ENCODE measurements around the gene GPC5. TPM values are rescaled to one million over a fixed set of nuclear protein-coding genes. Genes with fewer than 3 reads are reported as not detected.

GPC5 gene
- polyA plus RNA-seq, 2 donors = not detected

DNA sequence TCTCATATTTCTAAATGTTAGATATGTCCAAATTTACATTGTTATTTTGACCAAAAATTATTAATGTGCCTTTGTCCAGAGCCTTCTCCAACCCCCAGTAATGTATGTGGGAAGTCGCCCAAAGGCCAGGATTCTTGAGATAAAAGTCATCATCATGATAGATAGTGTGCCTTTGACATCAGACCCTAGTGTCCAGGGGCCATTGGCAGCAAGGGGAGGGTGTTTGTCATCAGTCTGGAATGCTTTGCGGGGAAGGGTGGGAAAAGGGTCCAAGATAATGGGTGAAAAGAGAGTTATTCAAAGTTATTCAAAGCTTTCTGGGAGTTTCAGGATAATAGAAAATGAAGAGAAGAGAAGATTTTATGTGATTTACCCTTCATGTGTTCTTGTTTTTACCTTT, 918.6 kb downstream of the GPC5 start:
- Histone ChIP-seq H3K4me1 (ENCODE audit: control insufficient read depth in 2 of 2, insufficient read depth in 2 of 2, low read length in 1 of 2) (no peaks in the 10 kb centered on the region), H3K4me3 (ENCODE audit: low read depth in 1 of 2, low read length in 2 of 2) (no peak overlapping the region), H3K27ac (ENCODE audit: low read depth in 2 of 2, low read length in 1 of 2) (no peak overlapping the region), H3K36me3 (ENCODE audit: control insufficient read depth in 2 of 2, insufficient read depth in 2 of 2, low read length in 1 of 2) (no peaks in the 10 kb centered on the region), H3K27me3 (ENCODE audit: control insufficient read depth in 1 of 2, insufficient read depth in 2 of 2, low read length in 2 of 2) (no peaks in the 10 kb centered on the region), H3K9me3 (ENCODE audit: control insufficient read depth in 2 of 2, insufficient read depth in 1 of 2, low read depth in 1 of 2, low read length in 1 of 2) (no peaks in the 10 kb centered on the region)
- WGBS, 2 donors = 59 to 69% methylated on average over 2 of the region's 2 CpGs

DNA sequence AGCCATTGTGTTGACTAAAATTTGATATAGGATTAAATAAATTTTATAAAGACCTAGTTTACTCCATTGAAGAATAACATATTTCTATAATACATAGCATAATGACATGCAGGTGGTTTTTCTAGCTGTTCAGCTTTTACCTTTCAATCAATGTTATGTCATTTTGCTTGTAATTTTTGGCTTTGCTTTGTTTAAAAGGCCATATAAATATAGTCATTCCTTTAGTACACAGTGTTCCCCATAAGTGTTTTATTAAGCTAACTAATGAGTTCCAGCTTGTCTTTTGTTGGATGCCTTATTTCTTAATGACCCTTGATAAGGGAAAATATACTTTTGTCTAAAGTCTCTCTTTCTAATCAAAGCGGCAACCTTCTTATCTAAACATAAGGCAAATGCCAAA, 921.9 kb downstream of the GPC5 start:
- no peaks in the 10 kb centered on the region for H3K27me3 ChIP-seq (ENCODE audit: control insufficient read depth in 1 of 2, insufficient read depth in 2 of 2, low read length in 2 of 2)
- H3K4me1 ChIP-seq (ENCODE audit: control insufficient read depth in 2 of 2, insufficient read depth in 2 of 2, low read length in 1 of 2) = no peaks in the 10 kb centered on the region
- H3K27ac ChIP-seq (ENCODE audit: low read depth in 2 of 2, low read length in 1 of 2) = no peak overlapping the region
- no peaks in the 10 kb centered on the region for H3K36me3 ChIP-seq (ENCODE audit: control insufficient read depth in 2 of 2, insufficient read depth in 2 of 2, low read length in 1 of 2)
- no peak overlapping the region for H3K4me3 ChIP-seq (ENCODE audit: low read depth in 1 of 2, low read length in 2 of 2)
- H3K9me3 ChIP-seq (ENCODE audit: control insufficient read depth in 2 of 2, insufficient read depth in 1 of 2, low read depth in 1 of 2, low read length in 1 of 2) = no peaks in the 10 kb centered on the region
- 38 to 52% methylated on average over 1 of the region's 1 CpG for WGBS, 2 donors

DNA sequence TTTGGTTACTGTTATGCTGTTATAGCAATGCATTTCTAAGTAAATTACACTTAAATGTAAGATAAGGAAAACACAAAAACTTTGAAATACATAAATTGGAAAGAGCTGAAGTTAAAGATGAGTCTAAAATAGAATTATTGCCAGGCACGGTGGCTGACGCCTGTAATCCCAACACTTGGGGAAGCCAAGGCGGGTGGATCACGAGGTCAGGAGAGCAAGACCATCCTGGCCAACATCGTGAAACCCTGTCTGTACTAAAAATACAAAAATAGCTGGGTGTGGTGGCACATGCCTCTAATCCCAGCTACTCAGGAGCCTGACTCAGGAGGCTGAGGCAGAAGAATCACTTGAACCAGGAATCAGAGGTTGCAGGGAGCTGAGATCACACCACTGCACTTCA, 922.8 kb downstream of the GPC5 start:
- Histone ChIP-seq H3K4me3 (ENCODE audit: low read depth in 1 of 2, low read length in 2 of 2) (no peak overlapping the region), H3K36me3 (ENCODE audit: control insufficient read depth in 2 of 2, insufficient read depth in 2 of 2, low read length in 1 of 2) (no peaks in the 10 kb centered on the region), H3K27me3 (ENCODE audit: control insufficient read depth in 1 of 2, insufficient read depth in 2 of 2, low read length in 2 of 2) (no peaks in the 10 kb centered on the region), H3K4me1 (ENCODE audit: control insufficient read depth in 2 of 2, insufficient read depth in 2 of 2, low read length in 1 of 2) (no peaks in the 10 kb centered on the region), H3K9me3 (ENCODE audit: control insufficient read depth in 2 of 2, insufficient read depth in 1 of 2, low read depth in 1 of 2, low read length in 1 of 2) (no peaks in the 10 kb centered on the region), H3K27ac (ENCODE audit: low read depth in 2 of 2, low read length in 1 of 2) (no peak overlapping the region)
- WGBS, 2 donors = 67 to 79% methylated on average over 5 of the region's 5 CpGs

DNA sequence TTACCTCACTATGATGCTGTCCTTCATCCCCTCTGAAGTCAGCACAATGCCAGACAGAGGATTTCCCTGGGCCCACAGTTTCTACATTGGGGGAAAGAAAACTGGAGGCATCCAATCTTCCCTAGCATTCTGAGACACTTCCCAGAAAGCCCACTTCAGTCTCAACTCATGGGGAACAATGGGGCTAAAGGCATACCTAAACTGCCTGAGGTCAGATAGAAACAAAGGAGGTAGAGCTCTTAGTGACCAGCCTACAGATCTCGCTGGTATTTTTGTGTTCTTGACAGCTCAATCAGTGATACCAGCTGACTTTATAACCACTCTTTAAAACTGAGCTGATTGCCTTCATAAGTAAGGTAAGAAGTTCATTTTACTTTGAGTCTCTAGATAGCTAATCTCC, 947.2 kb downstream of the GPC5 start:
- Histone ChIP-seq H3K27me3 (ENCODE audit: control insufficient read depth in 1 of 2, insufficient read depth in 2 of 2, low read length in 2 of 2) (no peaks in the 10 kb centered on the region), H3K36me3 (ENCODE audit: control insufficient read depth in 2 of 2, insufficient read depth in 2 of 2, low read length in 1 of 2) (no peaks in the 10 kb centered on the region), H3K4me1 (ENCODE audit: control insufficient read depth in 2 of 2, insufficient read depth in 2 of 2, low read length in 1 of 2) (no peaks in the 10 kb centered on the region), H3K9me3 (ENCODE audit: control insufficient read depth in 2 of 2, insufficient read depth in 1 of 2, low read depth in 1 of 2, low read length in 1 of 2) (no peaks in the 10 kb centered on the region), H3K27ac (ENCODE audit: low read depth in 2 of 2, low read length in 1 of 2) (no peak overlapping the region), H3K4me3 (ENCODE audit: low read depth in 1 of 2, low read length in 2 of 2) (no peak overlapping the region)
- WGBS, 2 donors = 61 to 70% methylated on average over 1 of the region's 1 CpG

DNA sequence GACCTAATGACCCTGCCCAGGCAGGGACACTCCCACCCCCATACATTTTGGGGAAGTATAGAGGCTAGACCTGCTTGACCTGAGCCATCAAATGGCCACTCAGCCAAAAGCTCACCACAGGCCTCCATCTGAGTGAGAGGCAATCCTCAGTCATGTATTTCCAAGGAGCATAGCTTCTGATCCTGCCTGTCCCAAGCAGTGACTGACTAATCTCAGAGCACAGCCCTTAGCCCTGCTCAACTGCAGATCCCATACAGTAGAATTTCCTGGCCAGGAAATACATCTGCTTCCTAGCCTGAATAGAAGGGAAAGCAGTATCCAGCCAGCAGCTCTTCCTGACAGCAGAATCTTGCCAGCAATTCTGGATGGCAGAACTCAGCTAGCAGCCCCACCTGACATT, 947.6 kb downstream of the GPC5 start:
- no peaks in the 10 kb centered on the region for H3K27me3 ChIP-seq (ENCODE audit: control insufficient read depth in 1 of 2, insufficient read depth in 2 of 2, low read length in 2 of 2)
- H3K36me3 ChIP-seq (ENCODE audit: control insufficient read depth in 2 of 2, insufficient read depth in 2 of 2, low read length in 1 of 2) = no peaks in the 10 kb centered on the region
- H3K4me3 ChIP-seq (ENCODE audit: low read depth in 1 of 2, low read length in 2 of 2) = no peak overlapping the region
- no peaks in the 10 kb centered on the region for H3K9me3 ChIP-seq (ENCODE audit: control insufficient read depth in 2 of 2, insufficient read depth in 1 of 2, low read depth in 1 of 2, low read length in 1 of 2)
- H3K27ac ChIP-seq (ENCODE audit: low read depth in 2 of 2, low read length in 1 of 2) = no peak overlapping the region
- no peaks in the 10 kb centered on the region for H3K4me1 ChIP-seq (ENCODE audit: control insufficient read depth in 2 of 2, insufficient read depth in 2 of 2, low read length in 1 of 2)

DNA sequence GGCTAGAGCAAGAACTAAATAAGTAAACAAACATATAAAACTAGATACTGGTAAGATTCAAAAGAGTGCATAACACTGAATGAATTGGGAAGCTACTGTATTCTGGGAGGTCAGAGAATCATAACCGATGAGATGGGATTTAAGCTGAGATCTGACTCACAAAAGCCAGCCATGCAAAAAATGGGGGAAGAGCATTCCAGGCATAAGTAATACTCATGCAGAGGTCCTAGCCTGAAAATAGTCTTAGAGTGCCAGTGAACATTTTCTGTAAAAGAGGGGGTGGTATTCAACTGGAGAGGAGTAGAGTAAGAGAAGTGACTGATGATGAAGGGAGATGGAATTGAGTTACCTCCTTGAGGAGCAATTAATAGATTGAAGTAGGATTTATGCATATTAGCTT, 956.2 kb downstream of the GPC5 start:
- no peaks in the 10 kb centered on the region for H3K36me3 ChIP-seq (ENCODE audit: control insufficient read depth in 2 of 2, insufficient read depth in 2 of 2, low read length in 1 of 2)
- H3K4me3 ChIP-seq (ENCODE audit: low read depth in 1 of 2, low read length in 2 of 2) = no peak overlapping the region
- WGBS, 2 donors = 89 to 95% methylated on average over 1 of the region's 1 CpG
- H3K4me1 ChIP-seq (ENCODE audit: control insufficient read depth in 2 of 2, insufficient read depth in 2 of 2, low read length in 1 of 2) = no peaks in the 10 kb centered on the region
- H3K27ac ChIP-seq (ENCODE audit: low read depth in 2 of 2, low read length in 1 of 2) = no peak overlapping the region
- peaks cover 0 to 3% of the 10 kb centered on the region in 2 donors for H3K9me3 ChIP-seq (ENCODE audit: control insufficient read depth in 2 of 2, insufficient read depth in 1 of 2, low read depth in 1 of 2, low read length in 1 of 2)
- H3K27me3 ChIP-seq (ENCODE audit: control insufficient read depth in 1 of 2, insufficient read depth in 2 of 2, low read length in 2 of 2) = no peaks in the 10 kb centered on the region

DNA sequence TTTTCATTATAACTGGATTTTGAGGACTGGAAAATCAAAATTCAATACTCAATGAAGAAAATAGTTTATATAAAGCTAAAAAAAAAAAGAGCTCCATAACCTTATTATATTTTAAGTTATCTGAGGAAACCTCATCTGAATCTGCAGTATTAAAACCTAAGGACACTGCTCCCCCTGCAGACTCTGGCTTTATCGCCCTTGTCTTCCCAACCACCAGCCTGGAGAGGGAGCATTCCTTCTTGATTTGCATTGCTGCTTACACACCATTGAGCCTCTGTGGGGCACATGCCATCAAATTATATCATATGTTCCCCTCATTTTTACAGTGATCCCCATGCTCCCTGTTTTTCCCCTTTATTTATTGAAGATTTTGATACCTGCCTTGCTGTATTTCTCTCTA, 956.8 kb downstream of the GPC5 start:
- WGBS, 2 donors = 70 to 74% methylated on average over 1 of the region's 1 CpG

DNA sequence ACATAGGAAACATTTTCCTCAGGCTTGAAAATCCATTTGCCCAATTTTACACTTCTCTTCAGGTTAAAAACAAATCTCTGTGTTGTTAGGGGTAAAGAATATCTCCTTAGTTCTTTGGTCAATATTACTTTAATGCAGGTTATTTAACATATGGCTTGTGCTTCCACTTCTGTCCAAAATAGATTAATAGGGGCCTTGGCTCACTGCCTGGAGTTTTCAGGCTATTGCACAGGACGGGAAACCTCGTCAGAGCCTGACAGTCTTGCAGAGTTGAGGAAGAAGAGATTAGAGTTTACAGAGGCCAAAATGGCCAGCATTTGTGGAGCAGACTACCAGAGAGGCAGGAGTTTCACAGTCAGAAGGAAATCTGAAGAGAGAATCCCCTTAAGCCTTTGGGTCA, 964.3 kb downstream of the GPC5 start:
- 10 to 13% methylated on average over 2 of the region's 2 CpGs for WGBS, 2 donors
- H3K4me1 ChIP-seq (ENCODE audit: control insufficient read depth in 2 of 2, insufficient read depth in 2 of 2, low read length in 1 of 2) = no peaks in the 10 kb centered on the region

More for the DNA sequence above, 956.8 kb downstream of the GPC5 start:
- no peaks in the 10 kb centered on the region for H3K4me1 ChIP-seq (ENCODE audit: control insufficient read depth in 2 of 2, insufficient read depth in 2 of 2, low read length in 1 of 2)
- peaks cover 0 to 3% of the 10 kb centered on the region in 2 donors for H3K9me3 ChIP-seq (ENCODE audit: control insufficient read depth in 2 of 2, insufficient read depth in 1 of 2, low read depth in 1 of 2, low read length in 1 of 2)
- H3K27ac ChIP-seq (ENCODE audit: low read depth in 2 of 2, low read length in 1 of 2) = no peak overlapping the region
- H3K27me3 ChIP-seq (ENCODE audit: control insufficient read depth in 1 of 2, insufficient read depth in 2 of 2, low read length in 2 of 2) = no peaks in the 10 kb centered on the region
- H3K4me3 ChIP-seq (ENCODE audit: low read depth in 1 of 2, low read length in 2 of 2) = no peak overlapping the region
- no peaks in the 10 kb centered on the region for H3K36me3 ChIP-seq (ENCODE audit: control insufficient read depth in 2 of 2, insufficient read depth in 2 of 2, low read length in 1 of 2)

DNA sequence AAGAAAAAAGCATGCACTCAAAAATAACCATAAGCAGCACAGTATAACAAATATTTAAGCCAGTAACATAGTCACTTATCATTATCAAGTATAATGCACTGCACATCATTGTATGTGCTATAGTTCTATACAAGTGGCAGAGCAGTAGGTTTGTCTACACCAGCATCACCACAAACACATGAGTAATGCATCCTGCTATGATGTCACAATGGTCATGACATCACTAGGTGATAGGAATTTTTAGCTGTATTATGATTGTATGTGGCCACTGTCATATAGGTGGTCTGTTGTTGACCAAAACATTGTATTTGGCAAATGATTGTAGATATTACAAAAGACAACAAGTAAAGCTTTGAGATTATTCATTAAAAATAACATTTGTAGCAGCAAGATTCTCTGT, 967.5 kb downstream of the GPC5 start:
- H3K9me3 ChIP-seq (ENCODE audit: control insufficient read depth in 2 of 2, insufficient read depth in 1 of 2, low read depth in 1 of 2, low read length in 1 of 2) = no peaks in the 10 kb centered on the region
- no peak overlapping the region for H3K27ac ChIP-seq (ENCODE audit: low read depth in 2 of 2, low read length in 1 of 2)
- H3K36me3 ChIP-seq (ENCODE audit: control insufficient read depth in 2 of 2, insufficient read depth in 2 of 2, low read length in 1 of 2) = no peaks in the 10 kb centered on the region
- no peak overlapping the region for H3K4me3 ChIP-seq (ENCODE audit: low read depth in 1 of 2, low read length in 2 of 2)
- H3K27me3 ChIP-seq (ENCODE audit: control insufficient read depth in 1 of 2, insufficient read depth in 2 of 2, low read length in 2 of 2) = no peaks in the 10 kb centered on the region
- no peaks in the 10 kb centered on the region for H3K4me1 ChIP-seq (ENCODE audit: control insufficient read depth in 2 of 2, insufficient read depth in 2 of 2, low read length in 1 of 2)

More for the DNA sequence above, 964.3 kb downstream of the GPC5 start:
- H3K36me3 ChIP-seq (ENCODE audit: control insufficient read depth in 2 of 2, insufficient read depth in 2 of 2, low read length in 1 of 2) = no peaks in the 10 kb centered on the region
- H3K9me3 ChIP-seq (ENCODE audit: control insufficient read depth in 2 of 2, insufficient read depth in 1 of 2, low read depth in 1 of 2, low read length in 1 of 2) = peaks cover 0 to 3% of the 10 kb centered on the region in 2 donors
- no peak overlapping the region for H3K27ac ChIP-seq (ENCODE audit: low read depth in 2 of 2, low read length in 1 of 2)
- H3K27me3 ChIP-seq (ENCODE audit: control insufficient read depth in 1 of 2, insufficient read depth in 2 of 2, low read length in 2 of 2) = no peaks in the 10 kb centered on the region
- no peak overlapping the region for H3K4me3 ChIP-seq (ENCODE audit: low read depth in 1 of 2, low read length in 2 of 2)

DNA sequence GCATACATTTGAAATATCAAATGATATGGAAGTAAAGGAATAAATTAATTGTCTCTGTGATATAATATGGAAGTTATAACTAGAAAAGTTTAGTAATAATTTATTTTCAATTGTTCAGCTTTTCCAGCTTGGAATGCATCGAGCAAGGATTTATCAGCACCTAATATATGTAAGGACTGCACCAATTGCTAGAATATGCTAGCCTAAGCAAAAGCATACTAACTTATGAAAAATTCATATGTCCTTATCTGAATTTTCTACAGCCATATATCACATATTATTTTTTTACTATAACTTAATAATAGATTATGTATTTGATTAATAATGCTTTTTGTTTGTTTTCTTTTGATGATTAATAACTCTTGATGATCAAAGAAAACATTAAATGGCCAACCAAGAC, 979.0 kb downstream of the GPC5 start:
- H3K27ac ChIP-seq (ENCODE audit: low read depth in 2 of 2, low read length in 1 of 2) = no peak overlapping the region
- no peak overlapping the region for H3K4me3 ChIP-seq (ENCODE audit: low read depth in 1 of 2, low read length in 2 of 2)
- no peaks in the 10 kb centered on the region for H3K9me3 ChIP-seq (ENCODE audit: control insufficient read depth in 2 of 2, insufficient read depth in 1 of 2, low read depth in 1 of 2, low read length in 1 of 2)
- no peaks in the 10 kb centered on the region for H3K36me3 ChIP-seq (ENCODE audit: control insufficient read depth in 2 of 2, insufficient read depth in 2 of 2, low read length in 1 of 2)
- 84 to 91% methylated on average over 1 of the region's 1 CpG for WGBS, 2 donors
- H3K27me3 ChIP-seq (ENCODE audit: control insufficient read depth in 1 of 2, insufficient read depth in 2 of 2, low read length in 2 of 2) = no peaks in the 10 kb centered on the region
- H3K4me1 ChIP-seq (ENCODE audit: control insufficient read depth in 2 of 2, insufficient read depth in 2 of 2, low read length in 1 of 2) = no peaks in the 10 kb centered on the region

All from esophagus (tissue), 2 donors.